ENCODE measurements around the gene CASK.

Gene CASK

GRCh38 chrX:41470706-41471105, 452.6 kb downstream of the CASK start:
- DNase-seq (ENCODE audit: low spot score) = no peak

- DNase-seq (ENCODE audit: low spot score) = no peak
Measured at GRCh38 chrX:41468647-41469323, 454.6 kb downstream of the CASK start.

Measured in AG08396 (cell line).